CD4-positive, alpha-beta T cell treated with Interleukin-21 for 1 hour (primary cell): Measurements from ENCODE around the gene NUCB1.
"Not testable (repeated sequence)": the region's sequence is repeated elsewhere in the genome, so short reads cannot be mapped to it uniquely, and the experiment has no call there.

Source experiments
- DNase-seq: peaks from one replicate; pipeline ENCODE4 v3.0.0-alpha.2; 2020

Gene NUCB1

DNA sequence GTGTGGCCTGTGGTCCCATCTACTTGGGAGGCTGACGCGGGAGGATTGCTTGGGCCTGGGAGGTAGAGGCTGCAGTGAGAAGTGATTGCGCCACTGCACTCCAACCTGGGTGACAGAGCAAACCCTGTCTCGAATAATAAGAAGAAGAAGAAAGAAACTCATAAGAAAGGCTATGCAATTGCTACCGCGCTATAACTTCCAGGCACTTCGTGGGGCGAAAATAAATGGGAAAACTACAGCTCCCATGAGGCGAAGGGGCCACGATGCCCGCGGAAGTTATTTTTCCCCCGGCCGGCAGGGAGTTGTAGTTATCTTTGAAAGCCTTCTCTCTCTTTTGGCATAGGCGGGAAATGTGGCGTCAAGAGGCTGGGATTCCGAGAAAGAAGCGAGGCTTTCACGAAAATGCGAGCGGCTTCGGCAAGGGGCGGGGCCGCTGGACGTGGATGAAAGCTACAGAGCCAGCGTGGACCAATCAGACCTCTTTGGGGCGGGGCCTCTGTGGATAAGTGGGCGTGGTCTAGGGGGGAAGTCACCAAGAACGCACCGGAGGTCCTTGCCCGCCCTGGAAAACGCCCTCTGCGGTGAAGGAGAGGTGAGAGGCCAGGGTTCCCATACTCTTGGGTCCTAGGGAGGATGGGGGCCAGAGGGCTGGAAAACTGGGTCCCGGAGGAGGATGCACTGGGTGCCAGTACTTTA lies at the start of gene NUCB1:
Gene NUCB1, plus strand, starts transcription at position 532 of the 696 bp plus-strand sequence. CDS start 485 bp downstream, outside the sequence.
- peak; percentile 99 for DNase-seq

DNA sequence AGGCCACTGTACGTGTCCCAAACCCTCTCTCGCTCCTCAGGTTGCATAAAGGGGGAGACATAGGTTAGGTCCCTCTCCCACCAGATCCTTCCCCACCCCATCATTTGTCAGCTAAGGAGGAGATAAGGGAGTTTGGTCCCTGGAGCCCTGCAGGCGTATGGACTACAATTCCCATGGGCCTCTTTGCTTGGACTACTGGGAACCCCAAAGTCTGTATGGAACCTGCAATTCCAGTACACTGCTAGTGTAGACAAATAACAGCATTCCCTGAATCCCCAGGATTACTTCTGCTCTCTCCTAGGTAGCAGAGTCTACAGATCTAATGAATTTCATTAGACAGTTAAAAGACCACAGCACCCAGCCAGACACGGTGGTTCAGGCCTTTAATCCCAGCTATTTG lies 47.8 kb upstream of the NUCB1 start:
- DNase-seq: no peak

DNA sequence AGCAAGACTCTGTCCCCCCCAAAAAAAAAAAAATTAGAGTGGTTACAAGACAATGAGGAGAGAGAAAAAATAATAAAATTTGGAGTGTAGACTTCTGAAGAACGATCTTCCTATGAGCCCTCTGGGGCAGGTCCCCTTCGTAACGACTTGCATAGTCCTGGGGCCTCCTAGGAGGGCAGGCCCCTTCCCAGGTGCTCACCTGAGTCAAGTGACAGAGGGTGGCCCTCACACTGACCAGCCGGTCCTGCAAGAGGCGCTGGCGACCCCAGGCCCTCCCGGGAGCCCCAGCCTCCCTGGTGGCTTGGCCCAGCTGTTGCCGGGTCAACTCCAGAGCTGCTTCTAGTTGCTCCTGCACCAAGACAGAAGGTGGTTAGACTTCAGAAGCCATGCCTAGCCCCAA lies 46.6 kb upstream of the NUCB1 start:
- no peak for DNase-seq

DNA sequence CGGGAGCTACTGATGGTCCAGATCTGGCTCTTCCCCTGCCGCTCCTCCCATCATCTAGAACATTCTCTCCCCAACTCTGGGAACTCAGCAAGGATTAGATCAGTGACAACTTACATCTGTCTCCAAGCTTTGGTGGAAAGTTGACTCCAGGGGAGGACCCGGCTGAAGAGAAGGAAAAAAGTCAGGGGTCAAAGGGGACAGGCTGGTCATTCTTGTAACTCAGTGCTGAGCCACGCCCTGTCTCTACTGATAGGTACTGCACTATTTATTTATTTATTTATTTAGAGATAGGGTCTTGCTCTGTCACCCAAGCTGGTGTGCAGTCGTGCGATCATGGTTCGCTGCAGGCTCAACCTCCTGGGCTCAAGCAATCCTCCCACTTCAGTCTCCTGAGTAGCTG lies 46.0 kb upstream of the NUCB1 start:
- DNase-seq: no peak

DNA sequence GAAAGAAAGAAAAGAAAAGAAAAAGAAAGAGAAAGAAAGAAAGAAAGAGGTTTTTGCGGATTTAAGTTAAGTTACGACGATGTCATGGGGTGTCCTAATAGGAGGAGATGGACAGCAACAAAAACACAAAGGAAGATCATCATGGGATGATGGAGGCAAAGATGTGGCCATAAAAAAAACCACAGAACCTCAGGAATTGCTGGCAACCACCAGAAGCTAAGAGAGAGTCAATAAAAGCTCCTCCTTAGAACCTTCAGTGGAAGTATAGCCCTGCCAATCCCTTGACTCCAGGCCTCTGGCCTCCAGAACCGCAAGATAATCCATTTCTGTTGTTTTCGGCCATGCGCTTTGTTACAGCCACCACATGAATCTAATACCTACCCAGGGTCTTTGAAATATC lies 43.2 kb upstream of the NUCB1 start:
- DNase-seq: no peak

DNA sequence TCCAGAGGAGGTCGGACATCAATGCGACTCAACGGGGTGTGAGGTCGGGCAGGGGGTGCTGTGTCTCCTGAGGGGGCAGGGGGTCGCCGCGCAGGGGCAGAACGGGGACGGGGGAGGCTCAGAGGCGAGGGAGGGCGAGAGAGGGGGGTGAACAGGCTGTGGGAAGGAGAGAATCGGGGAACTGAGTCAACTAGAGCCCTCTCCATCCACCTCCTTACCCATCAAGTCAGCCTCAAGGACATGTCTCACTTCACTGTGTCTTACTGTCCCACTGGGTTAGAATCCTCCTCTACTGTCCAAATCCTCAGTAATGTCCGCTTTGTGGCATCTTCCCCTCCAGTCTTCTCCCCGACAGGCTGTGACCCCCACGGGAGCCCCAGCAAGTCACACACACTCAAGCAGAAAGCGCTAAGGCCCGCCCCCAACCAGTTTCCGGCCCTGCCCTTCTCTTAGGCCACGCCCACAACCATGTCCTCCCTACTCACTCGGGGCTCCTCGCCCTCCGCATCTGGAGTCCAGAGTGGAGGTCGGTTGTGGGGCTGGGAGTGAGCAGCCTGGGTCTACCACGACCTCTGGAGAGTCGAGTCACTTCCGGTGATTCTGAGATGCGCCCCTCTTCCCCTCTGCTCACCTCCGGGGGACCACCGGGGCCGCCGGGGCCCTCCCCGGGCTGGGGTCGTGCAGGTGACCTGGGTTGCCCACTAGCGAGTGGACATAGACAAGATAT lies 41.0 kb upstream of the NUCB1 start:
- peak; percentile 89 for DNase-seq

DNA sequence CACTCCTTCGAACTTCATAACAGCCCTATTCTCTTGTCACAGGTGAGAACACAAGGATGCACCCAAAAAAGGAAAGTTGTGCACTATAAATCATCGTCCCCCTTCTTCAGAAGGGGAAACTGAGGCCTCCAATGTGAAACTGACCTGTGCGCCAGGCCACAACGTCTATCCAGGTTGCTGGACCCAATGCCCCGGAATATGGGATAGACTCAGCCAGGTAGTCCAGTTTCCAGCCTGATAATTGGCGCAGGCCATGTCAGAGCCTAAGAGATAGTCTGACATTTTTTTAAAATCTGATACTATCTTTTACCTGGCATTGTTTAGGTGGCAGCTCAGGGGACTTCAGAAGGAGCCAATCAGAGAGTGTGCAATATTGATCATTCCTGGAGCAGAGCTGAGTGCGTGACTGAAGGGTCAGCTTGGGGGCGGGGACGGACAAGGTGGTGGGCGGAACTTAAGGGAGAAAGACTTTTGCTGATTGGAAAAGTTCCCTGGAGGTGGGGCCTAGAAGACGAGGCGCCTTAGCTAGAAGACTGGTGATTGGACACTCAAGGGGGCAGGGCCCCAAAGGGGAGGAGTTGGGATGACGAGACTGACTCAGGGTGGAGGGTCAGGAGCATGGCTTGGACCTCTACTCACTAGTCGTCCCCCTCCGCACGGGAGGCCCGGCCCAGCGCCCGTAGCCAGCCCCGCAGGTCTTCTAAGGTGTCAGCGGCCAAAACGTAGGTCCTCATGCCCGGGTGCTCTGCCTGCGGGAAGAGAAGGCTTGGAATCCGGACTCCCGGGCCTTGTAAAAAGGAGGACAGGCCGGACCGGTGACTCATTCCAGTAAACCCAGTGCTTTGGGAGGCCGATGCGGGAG lies 40.2 kb upstream of the NUCB1 start:
- peak; percentile 28 for DNase-seq

DNA sequence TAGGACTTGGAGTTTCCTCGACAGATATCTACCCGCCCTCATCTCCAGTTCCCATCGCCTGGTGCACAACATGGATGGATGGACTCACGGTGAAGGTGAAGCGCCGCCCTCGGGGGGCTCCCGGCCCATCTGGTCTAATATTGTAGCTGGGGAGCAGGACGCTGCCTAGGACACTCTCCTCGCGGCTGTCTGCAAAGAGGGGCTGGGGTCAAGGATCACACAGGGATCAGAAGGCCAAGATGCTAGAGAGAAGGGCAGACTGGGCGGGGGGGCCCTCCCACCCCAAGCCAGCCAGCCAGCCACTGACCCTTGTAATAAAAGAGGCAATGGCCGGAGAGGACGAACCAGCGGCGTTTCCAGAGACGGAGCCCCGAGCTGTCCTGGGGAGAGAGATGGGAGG lies 38.8 kb upstream of the NUCB1 start:
- DNase-seq: no peak

DNA sequence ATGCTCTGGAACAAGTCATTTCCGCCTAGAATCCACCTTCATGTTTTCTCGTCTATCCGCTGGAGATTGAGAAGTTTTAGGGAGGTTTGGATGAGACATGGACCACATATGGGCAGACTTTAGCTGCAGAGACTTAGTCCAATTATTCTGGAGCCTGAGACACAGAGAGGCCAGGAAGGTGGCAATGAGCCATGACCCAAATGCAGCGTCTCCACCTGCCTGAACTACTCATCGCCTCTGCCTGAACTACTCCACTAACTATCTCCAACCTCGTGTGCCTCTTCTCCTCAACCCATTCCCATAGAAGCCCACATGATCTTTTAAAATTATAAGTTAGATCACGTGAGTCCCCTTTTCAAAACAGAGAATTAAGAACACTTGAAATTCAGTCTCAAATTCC lies 37.3 kb upstream of the NUCB1 start:
- DNase-seq: no peak

DNA sequence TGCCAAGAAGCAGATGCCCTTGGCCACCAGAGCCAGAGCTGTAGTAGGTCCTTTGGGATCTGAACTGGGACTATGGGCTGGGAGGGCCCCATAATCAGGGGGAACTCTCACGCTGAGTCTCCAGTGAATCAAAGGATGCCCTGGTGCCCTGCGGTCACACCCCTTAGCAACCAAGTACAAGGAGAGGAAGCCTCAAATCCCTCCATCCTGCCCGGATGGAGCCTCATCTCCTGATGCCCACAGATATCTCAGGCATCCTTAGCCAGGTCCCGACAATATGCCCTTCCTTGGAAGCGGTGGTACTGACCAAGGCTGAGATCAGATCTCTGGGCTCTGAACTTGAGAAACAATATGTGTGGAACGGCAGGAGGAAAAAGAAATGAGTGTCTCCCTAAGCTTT lies 33.4 kb upstream of the NUCB1 start:
- DNase-seq: no peak

DNA sequence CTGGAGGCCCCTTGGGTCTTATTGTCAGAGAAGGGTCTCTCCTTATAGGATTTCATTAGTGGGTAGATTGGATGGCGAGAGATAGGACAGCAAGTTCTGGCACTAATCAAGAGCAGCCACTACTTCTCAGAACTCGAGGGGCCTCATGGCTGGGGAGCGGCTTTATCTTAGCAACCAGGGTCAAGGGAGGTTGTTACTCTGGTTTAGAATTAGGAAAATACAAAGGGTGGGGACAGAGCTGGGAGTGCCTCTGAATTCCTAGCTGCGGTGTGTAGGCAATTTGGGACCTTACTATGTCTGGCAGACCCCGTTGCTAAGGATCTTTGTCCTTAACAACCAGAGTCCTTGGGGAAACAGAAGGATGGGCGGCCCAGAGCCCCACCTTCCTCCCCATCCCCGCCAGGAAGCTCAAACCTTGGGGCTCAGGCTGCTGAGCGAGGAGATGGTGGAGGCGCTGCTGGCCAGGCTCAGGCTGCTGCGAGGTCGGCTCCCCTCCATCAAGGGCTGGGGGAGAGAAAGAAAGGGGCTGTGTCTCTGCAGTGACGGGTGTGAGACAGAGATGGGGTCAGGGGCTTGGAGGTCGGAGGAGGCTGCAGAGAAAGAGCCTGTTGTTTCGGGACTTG lies 32.9 kb upstream of the NUCB1 start:
- no peak for DNase-seq

DNA sequence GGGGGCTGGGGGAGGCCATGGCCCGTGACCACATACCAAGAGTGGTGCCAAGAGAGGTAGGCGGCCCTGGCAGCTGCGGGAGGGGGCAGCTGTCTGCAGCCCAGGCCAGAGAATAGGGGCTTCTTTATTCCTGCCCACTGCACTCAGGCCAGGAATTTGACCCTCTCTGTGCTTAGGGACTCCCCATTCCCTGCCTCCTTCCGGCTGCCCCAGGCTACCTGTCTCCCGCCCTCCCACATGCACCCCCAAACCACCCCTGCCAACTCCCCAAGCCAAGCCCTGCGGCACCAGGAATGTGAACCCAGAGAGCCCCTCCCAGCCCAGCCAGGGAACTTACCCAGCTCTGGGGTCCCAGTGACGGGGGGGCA lies 32.4 kb upstream of the NUCB1 start:
- DNase-seq: no peak

DNA sequence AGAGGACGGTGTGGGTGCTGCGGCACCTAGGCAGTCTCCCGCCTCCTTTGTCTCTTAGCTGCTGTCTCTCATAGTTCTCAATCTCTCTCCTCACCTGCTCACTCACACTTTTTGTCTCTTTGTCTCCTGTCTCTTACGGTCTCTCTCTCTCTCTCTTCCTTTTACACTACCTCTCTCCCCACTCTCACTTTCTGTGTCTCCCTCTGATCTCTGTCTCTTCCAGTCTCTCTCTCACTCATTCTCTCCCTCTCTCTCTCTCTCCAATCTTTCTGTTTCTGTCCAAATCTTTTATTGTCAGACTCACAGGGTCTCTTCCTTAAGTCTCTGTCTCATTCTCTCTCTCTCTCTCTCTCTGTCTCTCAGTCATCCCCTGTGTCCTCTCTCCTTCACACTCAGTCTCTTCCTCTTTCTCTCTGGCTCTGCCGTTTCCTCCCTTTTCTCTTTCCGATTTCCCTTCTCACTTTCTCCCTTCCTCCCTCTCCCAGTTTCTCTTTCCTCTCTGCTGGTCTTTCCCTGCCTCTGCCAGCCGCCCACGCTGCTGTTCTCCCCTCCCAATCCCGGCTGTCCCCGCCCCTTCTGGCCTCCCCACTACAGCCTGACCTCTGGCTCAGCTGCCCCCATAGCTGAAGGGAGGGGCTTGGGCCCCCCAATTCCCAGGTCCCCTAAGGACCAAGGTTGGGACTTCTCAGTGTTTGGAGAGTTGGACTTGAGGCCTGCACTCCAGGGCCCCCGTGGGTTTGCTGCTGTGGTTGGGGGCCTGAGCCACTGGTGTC lies 31.8 kb upstream of the NUCB1 start, which contains the start of gene PLEKHA4:
Gene PLEKHA4, minus strand, starts transcription at position 504 of the 773 bp plus-strand sequence. CDS start 997 bp downstream, outside the sequence.
- no peak for DNase-seq

DNA sequence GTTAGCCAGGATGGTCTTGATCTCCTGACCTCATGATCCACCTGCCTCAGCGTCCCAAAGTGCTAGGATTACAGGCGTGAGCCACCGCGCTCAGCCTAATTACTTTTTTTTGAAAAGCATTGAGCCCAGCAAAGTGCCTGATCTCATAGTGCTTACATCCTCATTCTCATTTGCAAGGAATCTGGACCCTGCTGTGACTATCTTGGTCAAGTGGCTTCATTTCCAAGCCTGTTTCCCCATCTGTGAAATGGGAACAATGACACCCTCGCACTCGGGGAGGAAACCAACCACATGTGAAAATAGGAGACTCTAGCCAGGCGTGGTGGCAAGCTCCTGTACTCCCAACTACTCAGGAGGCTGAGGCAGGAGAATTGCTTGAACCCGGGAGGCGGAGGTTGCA lies 30.1 kb upstream of the NUCB1 start:
- no peak for DNase-seq

DNA sequence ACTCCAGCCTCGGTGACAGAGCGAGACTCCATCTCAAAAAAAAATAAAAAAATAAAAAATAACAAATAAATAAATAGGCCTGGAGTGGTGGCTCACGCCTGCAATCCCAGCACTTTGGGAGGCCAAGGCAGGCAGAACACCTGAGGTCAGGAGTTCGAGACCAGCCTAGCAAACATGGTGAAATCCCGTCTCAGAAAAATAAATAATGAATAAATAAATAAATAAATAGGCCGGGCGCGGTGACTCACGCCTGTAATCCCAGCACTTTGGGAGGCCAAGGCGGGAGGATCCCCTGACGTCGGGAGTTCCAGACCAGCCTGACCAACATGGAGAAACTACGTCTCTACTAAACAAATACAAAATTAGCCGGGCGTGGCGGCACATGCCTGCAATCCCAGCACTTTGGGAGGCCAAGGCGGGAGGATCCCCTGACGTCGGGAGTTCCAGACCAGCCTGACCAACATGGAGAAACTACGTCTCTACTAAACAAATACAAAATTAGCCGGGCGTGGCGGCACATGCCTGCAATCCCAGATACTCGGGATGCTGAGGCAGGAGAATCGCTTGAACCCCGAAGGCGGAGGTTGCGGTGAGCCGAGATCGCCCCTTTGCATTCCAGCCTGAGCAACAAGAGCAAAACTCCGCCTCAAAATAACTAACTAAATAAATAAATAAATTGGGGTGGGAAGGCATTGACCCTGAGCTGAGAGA lies 28.5 kb upstream of the NUCB1 start:
- DNase-seq: not testable (repeated sequence)

DNA sequence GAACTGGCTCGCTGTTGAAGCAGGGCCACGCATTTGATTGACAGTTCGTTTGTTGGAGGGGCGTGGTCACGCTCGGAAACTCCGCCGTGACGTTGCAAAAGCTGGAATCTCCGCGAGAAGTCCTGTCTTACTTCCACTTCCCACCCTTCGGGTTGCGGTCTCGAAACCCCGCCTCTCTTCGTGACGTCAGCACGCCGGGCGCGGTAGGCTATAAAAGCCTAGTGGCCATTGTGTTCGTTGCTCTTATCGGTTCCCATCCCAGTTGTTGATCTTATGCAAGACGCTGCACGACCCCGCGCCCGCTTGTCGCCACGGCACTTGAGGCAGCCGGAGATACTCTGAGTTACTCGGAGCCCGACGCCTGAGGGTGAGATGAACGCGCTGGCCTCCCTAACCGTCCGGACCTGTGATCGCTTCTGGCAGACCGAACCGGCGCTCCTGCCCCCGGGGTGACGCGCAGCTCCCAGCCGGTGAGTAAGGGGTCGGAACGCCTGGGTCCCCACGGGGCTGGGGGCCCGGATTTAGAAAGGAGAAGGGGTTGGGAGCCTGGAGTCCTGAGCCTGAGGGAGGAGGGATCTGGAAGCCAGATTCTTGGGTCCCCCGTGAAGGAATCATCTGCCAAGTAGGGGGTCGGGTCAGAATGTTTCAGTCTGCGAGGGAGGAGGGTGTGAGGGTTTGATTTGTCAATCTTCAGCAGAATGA lies 27.8 kb upstream of the NUCB1 start, which contains the start of gene PPP1R15A:
Gene PPP1R15A, plus strand, starts transcription at position 240 of the 702 bp plus-strand sequence. CDS start 813 bp downstream, outside the sequence.
- DNase-seq: peak; percentile 100

DNA sequence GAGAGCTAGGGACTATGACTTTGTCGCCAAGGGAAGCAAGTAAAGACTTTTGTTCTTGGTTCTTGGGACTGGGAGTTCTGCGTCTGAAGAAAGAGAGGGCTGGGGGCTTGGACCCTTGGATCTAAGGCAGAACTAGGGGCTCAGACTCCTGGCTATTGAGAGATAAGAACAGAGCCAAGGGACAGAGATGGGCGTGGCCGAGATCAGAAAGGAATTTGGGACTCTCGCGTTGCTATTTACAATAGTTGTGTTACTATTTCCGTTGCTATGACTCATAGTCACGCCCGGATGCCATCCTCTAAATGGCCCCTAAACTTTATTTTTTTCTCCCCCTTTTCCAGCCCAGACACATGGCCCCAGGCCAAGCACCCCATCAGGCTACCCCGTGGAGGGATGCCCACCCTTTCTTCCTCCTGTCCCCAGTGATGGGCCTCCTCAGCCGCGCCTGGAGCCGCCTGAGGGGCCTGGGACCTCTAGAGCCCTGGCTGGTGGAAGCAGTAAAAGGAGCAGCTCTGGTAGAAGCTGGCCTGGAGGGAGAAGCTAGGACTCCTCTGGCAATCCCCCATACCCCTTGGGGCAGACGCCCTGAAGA lies 27.1 kb upstream of the NUCB1 start:
- DNase-seq: peak; percentile 90

DNA sequence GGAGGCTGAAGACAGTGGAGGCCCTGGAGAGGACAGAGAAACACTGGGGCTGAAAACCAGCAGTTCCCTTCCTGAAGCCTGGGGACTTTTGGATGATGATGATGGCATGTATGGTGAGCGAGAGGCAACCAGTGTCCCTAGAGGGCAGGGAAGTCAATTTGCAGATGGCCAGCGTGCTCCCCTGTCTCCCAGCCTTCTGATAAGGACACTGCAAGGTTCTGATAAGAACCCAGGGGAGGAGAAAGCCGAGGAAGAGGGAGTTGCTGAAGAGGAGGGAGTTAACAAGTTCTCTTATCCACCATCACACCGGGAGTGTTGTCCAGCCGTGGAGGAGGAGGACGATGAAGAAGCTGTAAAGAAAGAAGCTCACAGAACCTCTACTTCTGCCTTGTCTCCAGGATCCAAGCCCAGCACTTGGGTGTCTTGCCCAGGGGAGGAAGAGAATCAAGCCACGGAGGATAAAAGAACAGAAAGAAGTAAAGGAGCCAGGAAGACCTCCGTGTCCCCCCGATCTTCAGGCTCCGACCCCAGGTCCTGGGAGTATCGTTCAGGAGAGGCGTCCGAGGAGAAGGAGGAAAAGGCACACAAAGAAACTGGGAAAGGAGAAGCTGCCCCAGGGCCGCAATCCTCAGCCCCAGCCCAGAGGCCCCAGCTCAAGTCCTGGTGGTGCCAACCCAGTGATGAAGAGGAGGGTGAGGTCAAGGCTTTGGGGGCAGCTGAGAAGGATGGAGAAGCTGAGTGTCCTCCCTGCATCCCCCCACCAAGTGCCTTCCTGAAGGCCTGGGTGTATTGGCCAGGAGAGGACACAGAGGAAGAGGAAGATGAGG lies 26.4 kb upstream of the NUCB1 start:
- no peak for DNase-seq
